ENCODE results near the gene SERGEF.

SERGEF gene

GRCh38 chr11:17745023-17745772 lies 267.6 kb downstream of the SERGEF start:
- DNase-seq (ENCODE audit: extremely low spot score, insufficient read length, low read depth) = no peak
- no peak for FAIRE-seq

- no peak for DNase-seq (ENCODE audit: extremely low spot score, insufficient read length, low read depth)
- FAIRE-seq = no peak
These were observed 268.5 kb downstream of the SERGEF start for GRCh38 chr11:17744151-17744940.

- no peak for DNase-seq (ENCODE audit: extremely low spot score, insufficient read length, low read depth)
- FAIRE-seq = no peak
These were observed 269.1 kb downstream of the SERGEF start for GRCh38 chr11:17743808-17744119.

- no peak for DNase-seq (ENCODE audit: extremely low spot score, insufficient read length, low read depth)
- no peak for FAIRE-seq
These were observed 269.6 kb downstream of the SERGEF start for GRCh38 chr11:17743026-17743807.

GRCh38 chr11:17742019-17742418 lies 270.8 kb downstream of the SERGEF start:
- no peak for DNase-seq (ENCODE audit: extremely low spot score, insufficient read length, low read depth)
- FAIRE-seq = no peak

- DNase-seq (ENCODE audit: extremely low spot score, insufficient read length, low read depth) = no peak
- no peak for FAIRE-seq
These were observed 271.4 kb downstream of the SERGEF start for GRCh38 chr11:17741487-17741886.

GRCh38 chr11:17740649-17741235 lies 272.1 kb downstream of the SERGEF start:
- DNase-seq (ENCODE audit: extremely low spot score, insufficient read length, low read depth) (no peak), FAIRE-seq (no peak)

- FAIRE-seq (no peak), DNase-seq (ENCODE audit: extremely low spot score, insufficient read length, low read depth) (no peak)
These were observed 272.9 kb downstream of the SERGEF start for GRCh38 chr11:17739945-17740338.

- FAIRE-seq = no peak
- DNase-seq (ENCODE audit: extremely low spot score, insufficient read length, low read depth) = no peak
These were observed 274.5 kb downstream of the SERGEF start for GRCh38 chr11:17738151-17738973.
